GM21723 (cell line): ENCODE measurements around the gene VPS33B.

Source experiments
- ATAC-seq: cut with Tn5 transposase; IDR thresholded peaks from one replicate; pipeline ENCODE4 v1.9.1; 2021; ENCODE audit warnings: mild to moderate bottlenecking, moderate library complexity; ENCODE audit not compliant: unreplicated experiment

VPS33B gene

GRCh38 chr15:90953947-90954711 lies 68.3 kb downstream of the VPS33B start:
- ATAC-seq = no peak

DNA sequence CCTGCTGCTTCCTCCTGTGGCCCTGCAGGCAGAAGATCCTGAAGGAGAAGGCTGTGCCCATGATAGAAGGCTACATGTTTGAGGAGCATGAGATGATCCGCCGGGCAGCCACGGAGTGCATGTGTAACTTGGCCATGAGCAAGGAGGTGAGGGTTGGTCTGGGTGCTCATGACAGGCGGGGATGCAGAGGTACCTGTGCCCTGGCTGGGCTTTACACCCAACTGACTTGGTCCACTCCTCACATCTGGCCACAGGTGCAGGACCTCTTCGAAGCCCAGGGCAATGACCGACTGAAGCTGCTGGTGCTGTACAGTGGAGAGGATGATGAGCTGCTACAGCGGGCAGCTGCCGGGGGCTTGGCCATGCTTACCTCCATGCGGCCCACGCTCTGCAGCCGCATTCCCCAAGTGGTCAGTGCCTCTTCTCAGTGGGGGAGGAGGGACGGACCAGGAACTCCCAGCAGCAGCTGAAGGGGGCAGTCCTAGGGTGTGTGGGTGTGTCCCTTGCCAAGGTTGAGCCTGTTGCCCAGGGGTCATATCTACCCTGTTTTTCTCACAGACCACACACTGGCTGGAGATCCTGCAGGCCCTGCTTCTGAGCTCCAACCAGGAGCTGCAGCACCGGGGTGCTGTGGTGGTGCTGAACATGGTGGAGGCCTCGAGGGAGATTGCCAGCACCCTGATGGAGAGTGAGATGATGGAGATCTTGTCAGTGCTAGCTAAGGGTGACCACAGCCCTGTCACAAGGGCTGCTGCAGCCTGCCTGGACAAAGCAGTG lies 69.3 kb downstream of the VPS33B start:
- ATAC-seq = no peak

DNA sequence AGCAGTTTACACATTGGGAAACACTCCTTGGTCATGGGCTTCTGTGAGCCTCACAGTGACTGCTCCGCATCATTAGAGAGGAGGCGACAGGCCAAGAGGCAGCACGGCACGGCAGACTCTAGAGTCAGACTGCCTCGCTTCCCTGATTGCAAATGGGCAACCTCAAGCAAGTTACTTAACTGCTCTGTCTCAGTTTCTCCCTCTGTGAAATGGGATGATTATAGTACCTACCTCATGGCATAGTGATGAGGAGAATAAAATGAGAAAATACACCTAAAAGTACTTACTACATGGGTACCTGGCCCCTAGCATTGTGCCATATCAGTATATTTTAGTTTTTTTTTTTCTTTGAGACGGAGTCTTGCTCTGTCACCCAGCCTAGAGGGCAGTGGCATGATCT lies 71.7 kb downstream of the VPS33B start:
- ATAC-seq = no peak

DNA sequence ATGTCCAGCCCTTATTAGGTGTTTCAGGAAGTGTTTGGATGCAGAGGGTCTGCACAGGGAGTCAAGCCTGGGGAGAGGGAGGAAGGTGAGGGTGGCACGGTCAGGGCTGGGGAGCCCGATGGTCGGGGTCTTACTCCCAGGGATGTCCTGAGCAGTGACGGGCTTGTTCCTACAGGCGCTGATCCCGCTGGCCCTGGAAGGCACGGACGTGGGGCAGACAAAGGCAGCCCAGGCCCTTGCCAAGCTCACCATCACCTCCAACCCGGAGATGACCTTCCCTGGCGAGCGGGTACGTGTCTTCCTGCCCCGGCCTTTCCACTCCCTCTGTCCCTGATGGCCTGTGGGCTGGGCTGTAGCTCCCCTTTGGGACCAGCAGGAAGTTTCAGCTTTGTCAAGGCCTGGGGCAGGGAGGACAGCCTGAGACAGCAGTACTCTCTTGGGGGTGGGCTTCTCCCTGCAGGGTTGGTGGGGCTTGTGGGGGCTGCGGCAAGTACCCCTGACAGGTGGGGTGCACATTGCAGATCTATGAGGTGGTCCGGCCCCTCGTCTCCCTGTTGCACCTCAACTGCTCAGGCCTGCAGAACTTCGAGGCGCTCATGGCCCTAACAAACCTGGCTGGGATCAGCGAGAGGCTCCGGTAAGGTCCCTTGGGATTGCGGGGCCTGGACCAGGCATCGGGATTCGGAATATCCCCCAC lies 72.3 kb downstream of the VPS33B start:
- no peak for ATAC-seq
